ENCODE data around the gene RICTOR. TPM values are rescaled to one million over a fixed set of nuclear protein-coding genes. Genes with fewer than 3 reads are reported as not detected.

The RICTOR gene
- 31.1 and 34.2 TPM in 2 replicates for total RNA-seq

DNA sequence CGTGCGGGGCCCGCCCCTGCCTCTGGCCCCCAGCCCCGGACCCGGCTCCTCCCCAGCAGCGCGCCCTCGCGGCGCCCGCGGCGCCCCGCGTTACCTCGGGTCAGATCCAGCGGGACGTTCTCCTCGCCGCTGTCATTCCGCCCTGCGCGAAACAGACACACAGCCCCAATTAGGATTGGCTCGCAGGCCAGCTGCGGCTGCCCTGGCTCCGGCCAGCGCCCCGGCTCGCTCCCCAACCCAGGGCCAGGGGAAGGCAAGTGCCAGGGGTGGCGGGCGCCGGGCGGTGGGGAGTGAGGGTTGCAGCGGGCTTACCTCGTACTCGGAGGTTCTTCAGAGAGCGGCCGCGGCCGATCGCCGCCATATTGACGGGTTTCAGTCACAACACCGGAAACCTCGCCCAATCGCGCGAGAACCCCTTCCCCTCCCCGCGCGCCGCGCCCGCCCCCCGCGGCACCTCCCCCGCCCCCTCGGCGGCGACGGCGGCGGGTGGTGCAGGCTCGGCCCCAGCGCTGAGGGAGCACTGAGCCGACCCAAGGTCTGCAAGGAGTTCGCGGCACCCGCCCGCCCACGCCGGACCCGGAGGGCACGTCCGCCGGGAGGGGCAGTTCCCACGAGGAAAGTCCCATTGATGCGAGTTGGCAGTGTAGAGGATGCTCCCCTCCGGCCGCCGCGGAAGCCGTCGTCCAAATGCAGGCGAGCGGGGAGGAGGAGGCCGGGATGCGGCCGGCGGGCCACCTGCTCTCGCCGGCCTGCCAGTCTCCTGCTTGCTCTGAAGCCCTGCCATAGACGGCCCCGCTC is at the start of gene RICTOR:
TSS of gene RICTOR (minus strand) at position 383 of the 798 bp plus-strand sequence. CDS start at position 361, 22 bp downstream.
- Mint-ChIP-seq H3K4me3 (peak within 1 kb of the TSS; percentile 98), H3K27ac (peak within 1 kb of the TSS; percentile 98), H3K4me1 (peaks cover 36% of the 10 kb centered on the region), H3K27me3 (peaks cover 8% of the 10 kb centered on the region), H3K36me3 (ENCODE audit: low read depth) (peaks cover 19% of the 10 kb centered on the region), H3K9me3 (no peaks in the 10 kb centered on the region)
- intact Hi-C loops (cut with micrococcal nuclease): loop anchor here (1.0 to 10.0 kb wide), 6 partner anchors 67 to 1702 kb away; partner anchors contain the start of genes NUP155 and TTC33
- peak; percentile 97 for DNase-seq

DNA sequence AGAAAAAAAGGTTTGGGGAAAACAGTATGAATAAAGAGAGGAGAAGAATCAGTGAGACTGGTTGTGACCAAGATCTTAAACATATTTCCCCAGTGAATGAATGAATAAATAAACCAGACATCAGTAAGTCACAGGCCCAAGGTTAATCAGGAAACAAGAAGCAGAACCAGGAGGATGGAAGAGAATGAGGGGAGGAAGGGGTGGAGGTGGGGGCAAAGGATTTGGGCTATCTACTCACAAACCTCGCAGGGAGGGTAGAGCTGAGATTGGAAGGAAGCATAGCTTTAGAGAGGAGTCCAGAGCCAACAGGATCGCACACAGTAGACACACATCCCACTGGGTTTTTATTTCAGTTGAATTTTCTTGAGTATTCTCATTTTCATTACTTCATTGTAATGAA is 47.7 kb upstream of the RICTOR start:
- peak overlapping the region; percentile 40 for H3K27ac Mint-ChIP-seq
- peaks cover 58% of the 10 kb centered on the region for H3K36me3 Mint-ChIP-seq (ENCODE audit: low read depth)
- no peaks in the 10 kb centered on the region for H3K9me3 Mint-ChIP-seq
- peaks cover 8% of the 10 kb centered on the region for H3K4me1 Mint-ChIP-seq
- no peaks in the 10 kb centered on the region for H3K27me3 Mint-ChIP-seq
- no peak overlapping the region for H3K4me3 Mint-ChIP-seq
- intact Hi-C loops (cut with micrococcal nuclease): no loop called here
- no peak for DNase-seq

DNA sequence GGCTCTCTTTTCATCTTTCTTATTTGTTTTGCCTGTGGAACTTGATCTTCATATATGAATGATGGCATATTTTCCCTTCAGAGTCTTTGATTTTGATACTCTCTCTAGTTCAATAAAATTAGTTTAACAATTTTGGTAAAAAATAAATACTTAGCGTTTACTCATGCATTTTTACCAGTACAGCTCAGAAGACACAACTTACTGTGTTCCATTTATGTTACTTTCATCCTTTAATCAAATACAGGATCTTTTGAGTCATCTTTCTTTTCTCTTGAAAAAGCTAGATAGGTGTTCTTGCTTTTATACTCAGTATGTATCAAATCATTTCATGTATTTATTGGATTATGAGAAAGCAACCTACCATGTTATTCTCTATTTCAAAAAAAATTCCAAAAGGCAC is 47.1 kb upstream of the RICTOR start:
- Mint-ChIP-seq H3K4me3 (no peak overlapping the region), H3K36me3 (ENCODE audit: low read depth) (peaks cover 62% of the 10 kb centered on the region), H3K4me1 (peaks cover 13% of the 10 kb centered on the region), H3K27me3 (no peaks in the 10 kb centered on the region), H3K9me3 (no peaks in the 10 kb centered on the region), H3K27ac (no peak overlapping the region)
- intact Hi-C loops (cut with micrococcal nuclease): no loop called here
- DNase-seq: no peak

DNA sequence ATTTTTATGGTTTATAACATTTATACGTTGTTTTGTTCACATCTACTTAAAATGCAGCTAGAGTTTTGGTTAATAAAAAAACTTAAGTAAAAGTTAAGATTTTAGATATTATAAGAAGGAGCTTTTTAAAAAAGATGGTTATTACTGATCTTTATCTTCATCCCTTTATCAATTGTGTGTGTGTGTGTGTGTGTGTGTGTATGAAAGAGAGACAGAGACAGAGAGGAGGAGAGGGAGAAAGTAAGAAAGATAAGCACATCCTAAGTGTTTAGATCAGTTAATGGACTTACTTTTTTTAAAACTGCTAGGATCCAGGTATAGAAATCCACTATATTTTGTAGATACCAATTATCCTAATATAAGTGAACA is 45.8 kb upstream of the RICTOR start:
- intact Hi-C loops (cut with micrococcal nuclease): no loop called here
- Mint-ChIP-seq H3K4me3 (no peak overlapping the region), H3K27ac (no peak overlapping the region), H3K36me3 (ENCODE audit: low read depth) (peaks cover 65% of the 10 kb centered on the region), H3K9me3 (no peaks in the 10 kb centered on the region), H3K27me3 (no peaks in the 10 kb centered on the region), H3K4me1 (peaks cover 19% of the 10 kb centered on the region)
- no peak for DNase-seq

- Mint-ChIP-seq H3K36me3 (ENCODE audit: low read depth) (peaks cover 65% of the 10 kb centered on the region), H3K4me3 (no peak overlapping the region), H3K27me3 (no peaks in the 10 kb centered on the region), H3K4me1 (peaks cover 19% of the 10 kb centered on the region), H3K9me3 (no peaks in the 10 kb centered on the region), H3K27ac (no peak overlapping the region)
- no peak for DNase-seq
- intact Hi-C loops (cut with micrococcal nuclease): no loop called here
Observed at GRCh38 chr5:39119404-39120051, 45.3 kb upstream of the RICTOR start.

GRCh38 chr5:39118638-39119037 is 44.4 kb upstream of the RICTOR start:
- H3K27me3 Mint-ChIP-seq: no peaks in the 10 kb centered on the region
- H3K9me3 Mint-ChIP-seq: no peaks in the 10 kb centered on the region
- H3K4me3 Mint-ChIP-seq: no peak overlapping the region
- intact Hi-C loops (cut with micrococcal nuclease): no loop called here
- H3K4me1 Mint-ChIP-seq: peaks cover 19% of the 10 kb centered on the region
- DNase-seq: no peak
- no peak overlapping the region for H3K27ac Mint-ChIP-seq
- peaks cover 62% of the 10 kb centered on the region for H3K36me3 Mint-ChIP-seq (ENCODE audit: low read depth)

GRCh38 chr5:39117401-39117800 is 43.2 kb upstream of the RICTOR start:
- peak overlapping the region; percentile 30 for H3K27ac Mint-ChIP-seq
- intact Hi-C loops (cut with micrococcal nuclease): no loop called here
- DNase-seq: no peak
- no peak overlapping the region for H3K4me3 Mint-ChIP-seq
- H3K4me1 Mint-ChIP-seq: peaks cover 19% of the 10 kb centered on the region
- peaks cover 63% of the 10 kb centered on the region for H3K36me3 Mint-ChIP-seq (ENCODE audit: low read depth)
- H3K27me3 Mint-ChIP-seq: no peaks in the 10 kb centered on the region
- H3K9me3 Mint-ChIP-seq: no peaks in the 10 kb centered on the region

DNA sequence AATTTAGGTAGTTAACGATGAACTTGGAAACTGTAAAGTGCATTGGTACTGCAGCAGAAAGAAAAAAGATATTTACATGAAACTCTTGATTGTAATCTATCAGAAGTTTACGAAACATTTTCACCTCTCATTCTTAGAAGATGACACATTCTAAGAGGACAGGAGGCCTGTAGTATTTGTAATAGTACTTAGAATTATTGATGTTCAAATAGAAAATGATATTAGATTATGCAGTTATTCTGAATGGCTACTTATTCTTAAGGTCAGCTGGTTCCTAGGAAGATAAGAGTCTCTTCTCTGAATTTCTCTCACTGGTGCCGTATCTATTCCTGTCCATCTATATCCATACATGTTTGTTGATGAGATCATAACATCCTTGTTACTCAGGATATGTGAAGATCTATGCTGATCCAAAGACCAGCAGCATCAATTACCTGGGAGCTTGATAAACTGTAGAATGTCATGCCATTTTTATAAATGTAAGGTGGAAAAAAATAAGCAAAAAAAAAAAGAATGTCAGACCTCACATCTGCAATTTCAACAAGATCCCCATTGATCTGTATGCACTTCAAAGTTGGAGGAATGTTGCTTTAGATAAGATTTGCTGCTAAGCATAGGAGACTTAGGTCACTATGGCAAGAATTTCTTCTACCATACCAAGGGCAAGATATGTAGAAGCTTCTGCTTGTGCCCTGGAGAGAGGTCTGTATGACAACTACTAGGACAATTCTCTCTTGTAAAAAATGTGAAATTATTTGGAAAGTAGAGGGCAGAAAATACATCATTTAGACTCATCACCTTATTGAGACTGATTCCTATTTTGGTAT is 42.4 kb upstream of the RICTOR start:
- Mint-ChIP-seq H3K36me3 (ENCODE audit: low read depth) (peaks cover 57% of the 10 kb centered on the region), H3K27me3 (no peaks in the 10 kb centered on the region), H3K4me1 (peaks cover 19% of the 10 kb centered on the region), H3K9me3 (no peaks in the 10 kb centered on the region), H3K27ac (no peak overlapping the region), H3K4me3 (no peak overlapping the region)
- intact Hi-C loops (cut with micrococcal nuclease): no loop called here
- DNase-seq: no peak

DNA sequence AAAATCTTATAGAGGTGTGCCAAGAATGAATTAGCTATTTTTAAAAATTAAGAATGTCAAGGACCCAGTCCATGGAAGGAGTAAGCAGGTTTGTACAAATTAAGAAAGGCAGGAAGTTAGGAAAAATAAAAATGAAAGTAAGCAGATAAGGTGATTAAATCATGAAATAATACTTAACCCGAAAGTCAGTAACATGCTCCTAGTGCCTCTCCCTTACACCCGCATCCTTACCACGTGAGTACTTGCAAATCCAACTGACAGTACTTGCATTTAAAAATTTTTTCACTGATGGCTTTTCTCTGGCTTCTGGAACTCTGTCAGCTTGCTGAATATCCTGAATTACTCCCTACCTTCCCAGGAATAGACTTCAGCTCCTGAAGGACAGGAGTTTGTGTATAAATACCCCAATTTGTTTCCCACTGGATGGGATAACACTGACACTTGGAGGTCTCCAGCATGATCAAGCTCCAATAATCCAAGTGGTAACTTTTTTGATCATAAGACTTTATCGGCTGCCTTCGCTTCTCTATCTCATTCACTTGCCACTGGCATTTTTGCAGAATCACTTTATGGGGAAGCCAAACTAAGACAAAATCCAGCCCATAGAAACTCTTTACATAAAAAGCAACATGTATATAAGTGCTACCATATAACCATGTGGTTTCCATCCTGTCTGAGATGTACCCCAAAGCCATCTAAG is 41.6 kb upstream of the RICTOR start:
- no peaks in the 10 kb centered on the region for H3K27me3 Mint-ChIP-seq
- H3K36me3 Mint-ChIP-seq (ENCODE audit: low read depth): peaks cover 52% of the 10 kb centered on the region
- peak overlapping the region; percentile 20 for H3K27ac Mint-ChIP-seq
- intact Hi-C loops (cut with micrococcal nuclease): no loop called here
- no peaks in the 10 kb centered on the region for H3K9me3 Mint-ChIP-seq
- H3K4me3 Mint-ChIP-seq: no peak overlapping the region
- H3K4me1 Mint-ChIP-seq: peaks cover 19% of the 10 kb centered on the region
- DNase-seq: no peak

DNA sequence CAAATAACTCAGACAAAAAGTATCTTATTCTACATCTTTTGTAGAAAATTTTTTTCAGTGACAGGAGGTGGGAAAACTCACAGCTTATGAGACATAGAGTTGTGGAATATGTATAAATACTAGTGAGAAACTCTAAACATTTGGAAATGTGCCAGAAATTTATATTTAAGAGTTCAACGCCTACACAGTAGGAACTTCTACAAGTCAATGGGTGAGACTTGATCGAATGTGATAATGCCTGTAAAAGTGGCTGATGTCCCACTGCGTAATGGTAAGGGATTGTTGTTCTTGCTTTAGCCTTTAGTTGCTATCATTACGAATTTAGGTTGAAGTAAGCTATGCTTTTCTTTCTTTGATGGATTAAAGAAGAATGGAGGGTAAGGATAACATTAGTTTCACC is 40.0 kb upstream of the RICTOR start:
- DNase-seq: no peak
- Mint-ChIP-seq H3K9me3 (no peaks in the 10 kb centered on the region), H3K27ac (no peak overlapping the region), H3K36me3 (ENCODE audit: low read depth) (peaks cover 52% of the 10 kb centered on the region), H3K4me3 (no peak overlapping the region), H3K27me3 (no peaks in the 10 kb centered on the region), H3K4me1 (peaks cover 21% of the 10 kb centered on the region)
- intact Hi-C loops (cut with micrococcal nuclease): no loop called here

DNA sequence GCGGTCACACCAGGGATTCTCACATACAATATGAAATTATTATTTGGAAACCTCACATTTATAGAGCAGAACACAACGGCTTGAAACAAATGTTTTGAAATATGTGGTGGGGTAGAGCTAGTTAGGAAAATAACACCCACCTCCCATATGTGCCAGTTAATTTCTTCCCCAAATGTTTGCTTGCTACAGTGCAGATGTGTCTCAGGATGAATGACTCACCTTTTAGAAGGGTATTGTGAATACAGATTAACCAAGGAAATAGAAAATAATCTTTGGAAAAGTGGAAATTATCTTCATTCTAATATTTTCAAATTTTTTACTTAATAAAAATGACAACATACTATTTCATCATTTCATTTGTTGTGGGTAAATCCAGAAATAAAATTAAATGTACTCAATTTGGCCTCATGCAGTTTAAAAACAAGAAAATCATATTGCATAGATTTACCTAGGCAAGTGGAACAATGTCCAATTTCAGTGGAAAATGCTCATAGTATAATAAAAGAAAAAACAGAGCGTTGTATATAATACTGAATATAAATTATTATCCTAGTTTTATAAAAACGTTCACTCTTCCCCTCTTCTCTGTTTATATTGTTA is 39.3 kb upstream of the RICTOR start:
- no peak overlapping the region for H3K4me3 Mint-ChIP-seq
- H3K9me3 Mint-ChIP-seq: no peaks in the 10 kb centered on the region
- intact Hi-C loops (cut with micrococcal nuclease): no loop called here
- peaks cover 21% of the 10 kb centered on the region for H3K4me1 Mint-ChIP-seq
- H3K27ac Mint-ChIP-seq: no peak overlapping the region
- no peaks in the 10 kb centered on the region for H3K27me3 Mint-ChIP-seq
- no peak for DNase-seq
- peaks cover 53% of the 10 kb centered on the region for H3K36me3 Mint-ChIP-seq (ENCODE audit: low read depth)

DNA sequence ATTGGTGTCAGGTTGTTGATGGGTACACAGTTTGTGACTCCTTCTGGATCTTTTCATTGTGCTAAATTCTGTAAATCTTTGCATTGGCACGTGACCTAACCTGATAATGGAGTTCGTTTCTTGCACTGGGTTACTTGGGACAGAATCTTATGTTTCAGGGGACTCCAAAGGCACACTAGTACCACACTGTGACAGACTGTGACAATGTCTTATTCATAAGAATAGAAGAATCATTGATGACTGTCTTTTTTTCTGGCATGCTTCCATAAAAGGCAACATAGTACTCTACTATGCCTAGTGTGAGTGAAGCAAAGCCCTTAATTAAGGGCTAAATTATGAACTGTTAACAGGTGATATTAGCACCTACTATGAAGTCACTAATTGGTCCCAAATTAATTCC is 35.4 kb upstream of the RICTOR start:
- Mint-ChIP-seq H3K27me3 (no peaks in the 10 kb centered on the region), H3K9me3 (no peaks in the 10 kb centered on the region), H3K27ac (no peak overlapping the region), H3K4me3 (no peak overlapping the region), H3K36me3 (ENCODE audit: low read depth) (peaks cover 29% of the 10 kb centered on the region), H3K4me1 (peaks cover 2% of the 10 kb centered on the region)
- intact Hi-C loops (cut with micrococcal nuclease): no loop called here
- no peak for DNase-seq

DNA sequence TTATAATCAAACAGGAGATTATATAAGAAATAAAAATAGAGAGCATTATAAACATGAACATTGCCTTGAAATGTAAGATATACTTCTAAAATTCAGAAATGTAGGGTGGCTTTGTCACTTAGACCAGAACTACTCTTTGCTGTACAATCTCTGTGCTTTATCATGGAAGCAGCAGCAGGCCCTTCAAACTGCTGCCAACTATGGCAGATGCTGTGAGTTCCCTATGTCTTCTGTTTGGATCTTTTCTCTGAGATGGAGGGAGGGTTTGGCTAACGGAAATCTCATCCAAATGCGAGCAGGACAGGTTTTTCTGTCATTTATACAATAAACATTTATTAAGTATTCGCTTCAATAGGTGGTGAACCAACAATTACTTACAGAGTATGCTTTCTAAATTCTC is 34.8 kb upstream of the RICTOR start:
- Mint-ChIP-seq H3K4me1 (peaks cover 2% of the 10 kb centered on the region), H3K36me3 (ENCODE audit: low read depth) (peaks cover 29% of the 10 kb centered on the region), H3K27me3 (no peaks in the 10 kb centered on the region), H3K9me3 (no peaks in the 10 kb centered on the region), H3K4me3 (no peak overlapping the region), H3K27ac (no peak overlapping the region)
- no peak for DNase-seq
- intact Hi-C loops (cut with micrococcal nuclease): no loop called here
